Mesenchymal stem cell (in vitro differentiated cells and primary cell): ENCODE results near the gene ZBED3.

Experiments
- DNase-seq: peaks from one replicate; pipeline ENCODE4 v3.0.0-alpha.2; 2013
- H2AFZ ChIP-seq: one replicate; pipeline ENCODE4 v1.6.1; 2013; ENCODE audit warnings: low read depth, mild to moderate bottlenecking, control low read depth, inconsistent platforms, low read length, moderate library complexity
- H2AK5ac ChIP-seq: 2 replicates; pipeline ENCODE4 v1.6.1; 2013; ENCODE audit warnings: low read length, moderate library complexity, mild to moderate bottlenecking, inconsistent platforms; ENCODE audit not compliant: severe bottlenecking
- H2BK120ac ChIP-seq: one replicate; pipeline ENCODE4 v1.6.1; 2013; ENCODE audit warnings: low read depth, mild to moderate bottlenecking, inconsistent platforms, low read length, moderate library complexity
- H2BK12ac ChIP-seq, 2 experiments: one replicate each; pipeline ENCODE4 v1.6.1; 2013; ENCODE audit warnings: inconsistent platforms in 2 of 2, low read length in 2 of 2, mild to moderate bottlenecking in 2 of 2, moderate library complexity in 2 of 2, control low read depth in 1 of 2
- H2BK15ac ChIP-seq: one replicate; pipeline ENCODE4 v1.6.1; 2013; ENCODE audit warnings: mild to moderate bottlenecking, low read depth, inconsistent platforms; ENCODE audit not compliant: poor library complexity, severe bottlenecking
- H2BK5ac ChIP-seq: 2 replicates; pipeline ENCODE4 v1.6.1; 2013; ENCODE audit warnings: low read depth, mild to moderate bottlenecking, low read length, control low read depth, inconsistent platforms; ENCODE audit not compliant: poor library complexity, severe bottlenecking
- H3K14ac ChIP-seq, 2 experiments: one replicate each; pipeline ENCODE4 v1.6.1; 2013; ENCODE audit warnings: inconsistent platforms in 2 of 2, low read length in 2 of 2, control low read depth in 1 of 2, mild to moderate bottlenecking in 1 of 2, moderate library complexity in 1 of 2
- H3K18ac ChIP-seq, 2 experiments: one replicate each; pipeline ENCODE4 v1.6.1; 2013; ENCODE audit warnings: inconsistent platforms in 2 of 2, low read length in 2 of 2, control low read depth in 1 of 2, low read depth in 1 of 2, mild to moderate bottlenecking in 1 of 2
- H3K23ac ChIP-seq, 2 experiments: one replicate each; pipeline ENCODE4 v1.6.1; 2013; ENCODE audit warnings: inconsistent platforms in 2 of 2, low read length in 2 of 2, mild to moderate bottlenecking in 2 of 2, moderate library complexity in 2 of 2, control low read depth in 1 of 2
- H3K27ac ChIP-seq: 2 replicates; pipeline ENCODE4 v1.5.1; 2013; ENCODE audit warnings: mild to moderate bottlenecking, moderate library complexity, low read length, control low read depth, inconsistent platforms; ENCODE audit not compliant: poor library complexity, severe bottlenecking
- H3K27me3 ChIP-seq, 2 experiments: 2 replicates each; pipeline versions ENCODE4 v1.6.1 to v1.7.0; 2013; ENCODE audit warnings: low read length in 2 of 2, mild to moderate bottlenecking in 2 of 2, moderate library complexity in 2 of 2, control low read depth in 1 of 2, inconsistent platforms in 1 of 2; ENCODE audit not compliant: control insufficient read depth in 1 of 2, insufficient read depth in 1 of 2
- H3K36me3 ChIP-seq, 2 experiments: 2 replicates each; pipeline versions ENCODE4 v1.6.1 to v1.7.0; 2013; ENCODE audit warnings: low read length in 2 of 2, control low read depth in 1 of 2, inconsistent platforms in 1 of 2, low read depth in 1 of 2, mild to moderate bottlenecking in 1 of 2; ENCODE audit not compliant: insufficient read depth in 2 of 2, control insufficient read depth in 1 of 2
- H3K4ac ChIP-seq, 2 experiments: one replicate each; pipeline ENCODE4 v1.6.1; 2013; ENCODE audit warnings: inconsistent platforms in 2 of 2, low read length in 2 of 2, mild to moderate bottlenecking in 2 of 2, moderate library complexity in 2 of 2, control low read depth in 1 of 2, low read depth in 1 of 2
- H3K4me1 ChIP-seq: 2 replicates; pipeline ENCODE4 v1.6.1; 2013; ENCODE audit warnings: low read depth, low read length, control low read depth; ENCODE audit not compliant: control insufficient read depth, insufficient read depth
- H3K4me2 ChIP-seq: 2 replicates; pipeline ENCODE4 v1.6.1; 2013; ENCODE audit warnings: low read length, mild to moderate bottlenecking, inconsistent platforms; ENCODE audit not compliant: poor library complexity, severe bottlenecking
- H3K4me3 ChIP-seq, 2 experiments: 2 replicates each; pipeline versions ENCODE4 v1.5.1 to v1.7.0; 2013; ENCODE audit warnings: low read length in 2 of 2, mild to moderate bottlenecking in 2 of 2, control low read depth in 1 of 2, low read depth in 1 of 2; ENCODE audit not compliant: insufficient read depth in 1 of 2
- H3K79me1 ChIP-seq: replicated peaks from 2 replicates; pipeline ENCODE4 v1.6.1; 2013; ENCODE audit warnings: mild to moderate bottlenecking, control low read depth, low read length, inconsistent platforms; ENCODE audit not compliant: poor library complexity, severe bottlenecking
- H3K9ac ChIP-seq: 2 replicates; pipeline ENCODE4 v1.7.0; 2013; ENCODE audit warnings: mild to moderate bottlenecking, low read length, moderate library complexity
- H3K9me3 ChIP-seq: 2 replicates; pipeline ENCODE4 v1.7.0; 2013; ENCODE audit warnings: mild to moderate bottlenecking, low read length; ENCODE audit not compliant: control insufficient read depth
- H4K8ac ChIP-seq: one replicate; pipeline ENCODE4 v1.6.1; 2013; ENCODE audit warnings: inconsistent platforms, mild to moderate bottlenecking, low read length, moderate library complexity
- H4K91ac ChIP-seq: one replicate; pipeline ENCODE4 v1.6.1; 2013; ENCODE audit warnings: mild to moderate bottlenecking, low read length, inconsistent platforms
- WGBS: methylation state at CpG from one replicate; pipeline ENCODE4 v1.1.7; 2013; ENCODE audit warnings: mixed read lengths; 5-methylcytosine and 5-hydroxymethylcytosine counted together

Gene ZBED3

GRCh38 chr5:77029376-77029885 is 57.7 kb downstream of the ZBED3 start:
- H2BK120ac ChIP-seq = no peak overlapping the region
- H3K9me3 ChIP-seq = no peaks in the 10 kb centered on the region
- H3K27ac ChIP-seq = peak overlapping the region; percentile 97
- 97% methylated on average over 2 of the region's 2 CpGs for WGBS
- no peak overlapping the region for H3K18ac ChIP-seq
- peak overlapping the region; percentile 90 for H4K8ac ChIP-seq
- peaks cover 0 to 2% of the 10 kb centered on the region in 2 experiments for H3K36me3 ChIP-seq
- H3K9ac ChIP-seq = peak overlapping the region; percentile 95
- H3K4me1 ChIP-seq = peaks cover 1% of the 10 kb centered on the region
- H3K79me1 ChIP-seq = peaks cover 7% of the 10 kb centered on the region
- H2AFZ ChIP-seq = no peak overlapping the region
- H3K14ac ChIP-seq = no peak overlapping the region
- no peak for DNase-seq
- H2BK12ac ChIP-seq = no peak overlapping the region
- H3K23ac ChIP-seq = no peak overlapping the region
- H3K4me2 ChIP-seq = peak overlapping the region; percentile 59
- H3K4ac ChIP-seq = peak overlapping the region; percentile 29 to 46
- H3K4me3 ChIP-seq = peak overlapping the region in 1 of 2 experiments; percentile 92
- H4K91ac ChIP-seq = no peak overlapping the region
- no peaks in the 10 kb centered on the region for H3K27me3 ChIP-seq
- H2BK15ac ChIP-seq = no peak overlapping the region
- H2BK5ac ChIP-seq = no peak overlapping the region
- H2AK5ac ChIP-seq = no peak overlapping the region

DNA sequence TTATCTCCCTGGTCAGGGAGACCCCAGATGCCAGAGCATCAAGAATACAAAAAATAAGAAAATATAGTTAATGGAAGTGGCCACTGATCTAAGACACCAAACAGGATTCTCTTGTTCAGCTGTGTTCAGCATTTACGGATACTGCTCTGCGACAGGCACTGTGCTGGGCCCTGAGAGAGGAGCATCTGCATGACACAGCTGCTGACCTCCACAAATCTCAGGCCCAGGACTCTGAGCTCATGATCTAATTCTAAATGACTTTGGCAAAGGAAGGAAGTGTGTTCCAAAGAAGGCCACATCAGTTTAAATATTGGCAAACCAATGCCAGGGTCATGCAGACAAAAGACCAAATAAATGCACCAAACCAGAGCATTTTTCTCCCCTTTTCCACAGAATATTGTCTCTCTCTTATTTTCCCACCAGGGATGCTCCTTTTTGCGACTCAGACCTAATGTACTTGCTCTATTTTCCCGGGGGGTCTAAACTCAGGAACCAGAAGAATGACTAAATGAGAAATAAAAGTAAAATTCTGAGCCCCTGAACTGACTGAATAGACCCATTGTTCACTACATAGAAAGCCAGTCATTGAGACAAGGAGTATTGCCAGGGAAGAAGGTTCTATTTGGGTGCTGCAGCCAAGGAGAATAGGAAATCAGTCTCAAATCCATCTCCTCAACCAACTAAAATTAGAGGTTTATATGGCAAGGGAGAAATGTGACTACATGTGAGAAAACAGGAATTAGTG is 58.3 kb downstream of the ZBED3 start:
- no peak overlapping the region for H2BK12ac ChIP-seq
- H3K4ac ChIP-seq = no peak overlapping the region
- no peak overlapping the region for H3K23ac ChIP-seq
- H3K4me3 ChIP-seq = no peak overlapping the region
- no peak overlapping the region for H2AFZ ChIP-seq
- peaks cover 0 to 1% of the 10 kb centered on the region in 2 experiments for H3K27me3 ChIP-seq
- H2AK5ac ChIP-seq = no peak overlapping the region
- H2BK15ac ChIP-seq = no peak overlapping the region
- H3K18ac ChIP-seq = no peak overlapping the region
- no peak overlapping the region for H3K27ac ChIP-seq
- H3K4me1 ChIP-seq = peaks cover 1% of the 10 kb centered on the region
- no peaks in the 10 kb centered on the region for H3K9me3 ChIP-seq
- H3K14ac ChIP-seq = no peak overlapping the region
- H4K91ac ChIP-seq = no peak overlapping the region
- H4K8ac ChIP-seq = no peak overlapping the region
- no peak overlapping the region for H2BK120ac ChIP-seq
- peaks cover 7% of the 10 kb centered on the region for H3K79me1 ChIP-seq
- no peaks in the 10 kb centered on the region for H3K36me3 ChIP-seq
- H3K4me2 ChIP-seq = no peak overlapping the region
- no peak overlapping the region for H3K9ac ChIP-seq
- DNase-seq = no peak
- H2BK5ac ChIP-seq = no peak overlapping the region
- 100% methylated on average over 3 of the region's 4 CpGs for WGBS

GRCh38 chr5:77024490-77024889 is 62.6 kb downstream of the ZBED3 start:
- no peaks in the 10 kb centered on the region for H3K4me1 ChIP-seq
- 100% methylated on average over 1 of the region's 1 CpG for WGBS

DNA sequence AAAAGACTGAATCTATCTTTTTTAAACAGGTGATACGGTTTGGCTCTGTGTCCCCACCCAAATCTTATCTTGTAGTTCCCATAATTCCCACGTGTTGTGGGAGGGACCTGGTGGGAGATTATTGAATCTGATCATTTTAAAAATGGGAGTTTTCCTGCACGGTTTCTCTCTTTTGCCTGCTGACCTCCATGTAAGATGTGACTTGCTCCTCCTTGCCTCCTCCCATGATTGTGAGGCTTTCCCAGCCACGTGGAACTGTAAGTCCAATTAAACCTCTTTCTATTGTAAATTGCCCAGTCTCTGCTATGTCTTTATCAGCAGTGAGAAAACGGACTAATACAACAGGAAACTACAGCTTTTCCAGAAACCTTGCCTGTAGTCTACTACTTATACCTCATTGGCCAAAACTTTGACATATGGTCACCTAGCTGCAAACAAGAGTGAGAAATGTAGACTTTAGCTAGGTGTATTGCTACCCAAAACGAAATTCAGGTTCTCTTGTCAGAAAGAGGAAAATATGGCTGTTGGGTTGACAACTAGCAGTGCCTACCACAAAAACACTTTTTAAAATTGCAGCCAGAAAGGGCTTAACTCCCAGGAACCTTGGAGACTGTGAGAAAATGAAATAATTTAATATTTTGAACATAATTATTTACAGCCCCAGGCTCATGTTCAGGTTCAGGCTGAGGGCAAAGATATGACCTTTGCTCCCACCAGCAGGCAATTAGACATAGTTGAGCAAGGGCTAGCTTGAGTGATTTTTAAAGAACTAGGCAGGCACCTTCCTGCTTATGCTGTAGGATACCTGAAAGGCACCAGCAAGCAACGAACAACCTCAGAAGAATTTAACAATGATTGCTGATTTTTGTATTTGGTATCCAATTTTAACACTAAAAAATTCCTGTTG is 64.3 kb downstream of the ZBED3 start:
- no peaks in the 10 kb centered on the region for H3K79me1 ChIP-seq
- 75% methylated on average over 5 of the region's 7 CpGs for WGBS
- no peak overlapping the region for H3K14ac ChIP-seq
- H3K18ac ChIP-seq = no peak overlapping the region
- no peak overlapping the region for H4K8ac ChIP-seq
- no peaks in the 10 kb centered on the region for H3K9me3 ChIP-seq
- H4K91ac ChIP-seq = no peak overlapping the region
- H2BK5ac ChIP-seq = no peak overlapping the region
- no peak overlapping the region for H3K9ac ChIP-seq
- H3K27ac ChIP-seq = no peak overlapping the region
- no peak overlapping the region for H2BK120ac ChIP-seq
- H2BK15ac ChIP-seq = no peak overlapping the region
- peaks cover 0 to 17% of the 10 kb centered on the region in 2 experiments for H3K27me3 ChIP-seq
- H2AFZ ChIP-seq = no peak overlapping the region
- DNase-seq = no peak
- no peak overlapping the region for H3K23ac ChIP-seq
- no peak overlapping the region for H3K4me3 ChIP-seq
- H2AK5ac ChIP-seq = no peak overlapping the region
- H3K36me3 ChIP-seq = no peaks in the 10 kb centered on the region
- no peak overlapping the region for H3K4ac ChIP-seq
- H3K4me1 ChIP-seq = no peaks in the 10 kb centered on the region
- H3K4me2 ChIP-seq = no peak overlapping the region
- no peak overlapping the region for H2BK12ac ChIP-seq

More at GRCh38 chr5:77024490-77024889, 62.6 kb downstream of the ZBED3 start:
- Histone ChIP-seq H3K4me2 (no peak overlapping the region), H3K4me3 (no peak overlapping the region), H3K79me1 (no peaks in the 10 kb centered on the region), H2BK5ac (no peak overlapping the region), H4K91ac (no peak overlapping the region), H2AFZ (no peak overlapping the region), H3K4ac (no peak overlapping the region), H3K18ac (no peak overlapping the region), H3K14ac (no peak overlapping the region), H2AK5ac (no peak overlapping the region), H3K23ac (no peak overlapping the region), H3K36me3 (no peaks in the 10 kb centered on the region), H3K27me3 (peaks cover 0 to 17% of the 10 kb centered on the region in 2 experiments), H2BK15ac (no peak overlapping the region), H3K27ac (no peak overlapping the region), H2BK120ac (no peak overlapping the region), H4K8ac (no peak overlapping the region), H2BK12ac (no peak overlapping the region), H3K9me3 (no peaks in the 10 kb centered on the region), H3K9ac (no peak overlapping the region)
- DNase-seq = no peak
